ENCODE results near the gene PSTPIP2. TPM values are rescaled to one million over a fixed set of nuclear protein-coding genes. Genes with fewer than 3 reads are reported as not detected.

Gene PSTPIP2
- polyA plus RNA-seq, 2 of the 4 experiments (the other 2 are of a cell fraction) = 0.10 to 0.19 TPM

GRCh38 chr18:46001892-46002291 is 70.2 kb downstream of the PSTPIP2 start:
- TF ChIP-seq ZFP36 (IDR thresholded peaks at IDR 0.05; ENCODE audit: borderline replicate concordance, partially characterized antibody) = no peak
- TF ChIP-seq HES2 (IDR thresholded peaks at IDR 0.05) = no peak
- no peak for TF ChIP-seq BHLHE40 (IDR thresholded peaks at IDR 0.05; ENCODE audit: low read depth, low read length)
- no peak for TF ChIP-seq HDAC2 (IDR thresholded peaks at IDR 0.05)
- TF ChIP-seq HMGXB4 (CRISPR knock-in tag; IDR thresholded peaks at IDR 0.05; ENCODE audit: borderline replicate concordance) = no peak
- no peak for TF ChIP-seq ZSCAN20 (CRISPR knock-in tag; IDR thresholded peaks at IDR 0.05)
- TF ChIP-seq HOXB5 (CRISPR knock-in tag; IDR thresholded peaks at IDR 0.05) = no peak
- no peak for TF ChIP-seq POLR2A (IDR thresholded peaks at IDR 0.05; ENCODE audit: low read length)
- TF ChIP-seq NR3C1 (IDR thresholded peaks at IDR 0.05) = no peak
- TF ChIP-seq BCL3 (IDR thresholded peaks at IDR 0.05) = no peak
- no peak for TF ChIP-seq E2F6 (IDR thresholded peaks at IDR 0.05; ENCODE audit: borderline replicate concordance, low read depth)
- no peak for TF ChIP-seq RARB (CRISPR knock-in tag; IDR thresholded peaks at IDR 0.05)
- no peak for TF ChIP-seq SMC3 (IDR thresholded peaks at IDR 0.05)
- TF ChIP-seq TP53 (CRISPR knock-in tag; IDR thresholded peaks at IDR 0.05) = no peak
- no peak for TF ChIP-seq ATOH8 (CRISPR knock-in tag; IDR thresholded peaks at IDR 0.05; ENCODE audit: low read depth)
- TF ChIP-seq FOSL2 (IDR thresholded peaks at IDR 0.05) = no peak
- no peak for TF ChIP-seq FOSL2 (CRISPR knock-in tag; IDR thresholded peaks at IDR 0.05)
- TF ChIP-seq PBX3 (IDR thresholded peaks at IDR 0.05) = no peak
- no peak for TF ChIP-seq CBX2 (IDR thresholded peaks at IDR 0.05; ENCODE audit: borderline replicate concordance, low read depth)
- TF ChIP-seq MAZ (IDR thresholded peaks at IDR 0.05; ENCODE audit: borderline replicate concordance, low read depth, low read length) = no peak
- no peak overlapping the region for H3K4me3 ChIP-seq
- 48% methylated on average over 2 of the region's 2 CpGs for WGBS (ENCODE audit: missing lambda C conversion rate)
- ChIA-PET POLR2A (no interaction called here), CTCF (no interaction called here)
- FAIRE-seq = no peak
- H3K9me3 ChIP-seq = no peaks in the 10 kb centered on the region
- DNase-seq (ENCODE audit: low read depth in 1 of 2, low spot score in 1 of 2) = no peak
- H3K27ac ChIP-seq = no peak overlapping the region
- H3K4me1 ChIP-seq = no peaks in the 10 kb centered on the region
- no peak overlapping the region for H3K4me2 ChIP-seq
- no peak for ATAC-seq

GRCh38 chr18:46001074-46001473 is 71.0 kb downstream of the PSTPIP2 start:
- ATAC-seq (no peak), DNase-seq (ENCODE audit: low read depth in 1 of 2, low spot score in 1 of 2) (no peak), FAIRE-seq (no peak)
- Histone ChIP-seq H3K4me3 (no peak overlapping the region), H3K9me3 (no peaks in the 10 kb centered on the region), H3K4me2 (no peak overlapping the region), H3K4me1 (no peaks in the 10 kb centered on the region), H3K27ac (no peak overlapping the region)
- WGBS (ENCODE audit: missing lambda C conversion rate) = 0% methylated on average over 1 of the region's 1 CpG
- ChIA-PET CTCF (no interaction called here), POLR2A (no interaction called here)
- no peak for TF ChIP-seq ZFP36 (IDR thresholded peaks at IDR 0.05; ENCODE audit: borderline replicate concordance, partially characterized antibody)
- TF ChIP-seq MAFK (IDR thresholded peaks at IDR 0.05; ENCODE audit: partially characterized antibody) = peak; percentile 31
- TF ChIP-seq REST (IDR thresholded peaks at IDR 0.05) = no peak
